GM19372 (cell line): Measurements from ENCODE around the gene GANAB.
"Not testable (repeated sequence)": the region's sequence is repeated elsewhere in the genome, so short reads cannot be mapped to it uniquely, and the experiment has no call there.

Experiments used
- ATAC-seq: cut with Tn5 transposase; IDR thresholded peaks from one replicate; pipeline ENCODE4 v1.9.1; 2021; ENCODE audit warnings: mild to moderate bottlenecking, low read depth, moderate library complexity; ENCODE audit not compliant: unreplicated experiment

The GANAB gene

GRCh38 chr11:62645946-62646824, at the start of gene GANAB:
TSS of gene GANAB (minus strand) at chr11:62646613. CDS start at chr11:62646599, 14 bp downstream.
- peak; percentile 98 for ATAC-seq

GRCh38 chr11:62694455-62695167, 48.2 kb upstream of the GANAB start:
- no peak for ATAC-seq

- ATAC-seq: not testable (repeated sequence)
These were observed 47.2 kb upstream of the GANAB start for GRCh38 chr11:62693624-62694023.

GRCh38 chr11:62689421-62690183, 43.2 kb upstream of the GANAB start, which contains the start of gene LRRN4CL:
TSS of gene LRRN4CL (minus strand) at chr11:62689530. CDS start at chr11:62688508, 1,022 bp downstream.
- no peak for ATAC-seq

- no peak for ATAC-seq
These were observed 42.1 kb upstream of the GANAB start for GRCh38 chr11:62688491-62688890.

GRCh38 chr11:62687508-62688396, 41.3 kb upstream of the GANAB start:
- ATAC-seq: no peak

- no peak for ATAC-seq
These were observed 36.1 kb upstream of the GANAB start for GRCh38 chr11:62682518-62682917.

- peak; percentile 66 for ATAC-seq
These were observed 34.4 kb upstream of the GANAB start for GRCh38 chr11:62680825-62681240.

- ATAC-seq: no peak
These were observed 32.6 kb upstream of the GANAB start, which contains the start of gene UBXN1 for GRCh38 chr11:62678770-62679696. TSS of gene UBXN1 (minus strand) at chr11:62679073. CDS start at chr11:62678923, 150 bp downstream.

GRCh38 chr11:62678433-62678769, 32.0 kb upstream of the GANAB start:
- no peak for ATAC-seq

- no peak for ATAC-seq
These were observed 31.3 kb upstream of the GANAB start for GRCh38 chr11:62677714-62678113.

GRCh38 chr11:62677156-62677555, 30.7 kb upstream of the GANAB start:
- no peak for ATAC-seq

- ATAC-seq: no peak
These were observed 30.3 kb upstream of the GANAB start for GRCh38 chr11:62676698-62677097.

GRCh38 chr11:62675415-62675814, 29.0 kb upstream of the GANAB start:
- ATAC-seq: not testable (repeated sequence)

- ATAC-seq: no peak
These were observed 26.7 kb upstream of the GANAB start for GRCh38 chr11:62673196-62673525.

GRCh38 chr11:62671608-62672389, 25.4 kb upstream of the GANAB start, which contains the start of the genes LBHD1 and UQCC3:
TSS of gene LBHD1 (minus strand) at chr11:62672267. CDS start at chr11:62670031, 2,236 bp downstream.
TSS of gene UQCC3 (plus strand) at chr11:62671673. CDS start at chr11:62671746, 73 bp downstream.
- ATAC-seq: peak; percentile 61

GRCh38 chr11:62671236-62671607, 24.8 kb upstream of the GANAB start:
- ATAC-seq: no peak
